Stomach smooth muscle (tissue), 2 donors: Measurements from ENCODE around the gene NDUFA8.

ENCODE experiments used
- H3K27ac ChIP-seq: one replicate; pipeline ENCODE4 v1.7.0; 2013; ENCODE audit warnings: mild to moderate bottlenecking, low read length, inconsistent platforms
- H3K27me3 ChIP-seq, 2 donors: one replicate each; pipeline ENCODE4 v1.7.0; 2013; ENCODE audit warnings: low read length in 2 of 2; ENCODE audit not compliant: insufficient read depth in 2 of 2, control insufficient read depth in 1 of 2
- H3K36me3 ChIP-seq, 2 donors: one replicate each; pipeline ENCODE4 v1.7.0; 2013; ENCODE audit warnings: low read length in 2 of 2; ENCODE audit not compliant: control insufficient read depth in 2 of 2, insufficient read depth in 2 of 2
- H3K4me1 ChIP-seq: one replicate; pipeline ENCODE4 v1.7.0; 2013; ENCODE audit warnings: low read length; ENCODE audit not compliant: control insufficient read depth, insufficient read depth
- H3K4me3 ChIP-seq, 2 donors: one replicate each; pipeline ENCODE4 v1.7.0; 2013; ENCODE audit warnings: low read length in 2 of 2
- H3K9ac ChIP-seq, 2 donors: one replicate each; pipeline ENCODE4 v1.7.0; 2013; ENCODE audit warnings: low read length in 2 of 2, mild to moderate bottlenecking in 1 of 2
- H3K9me3 ChIP-seq, 2 donors: one replicate each; pipeline ENCODE4 v1.7.0; 2013; ENCODE audit warnings: low read length in 2 of 2; ENCODE audit not compliant: control insufficient read depth in 2 of 2
- donor health status: healthy.
- donor health status: Pancreatic carcinoma.

Gene NDUFA8

DNA sequence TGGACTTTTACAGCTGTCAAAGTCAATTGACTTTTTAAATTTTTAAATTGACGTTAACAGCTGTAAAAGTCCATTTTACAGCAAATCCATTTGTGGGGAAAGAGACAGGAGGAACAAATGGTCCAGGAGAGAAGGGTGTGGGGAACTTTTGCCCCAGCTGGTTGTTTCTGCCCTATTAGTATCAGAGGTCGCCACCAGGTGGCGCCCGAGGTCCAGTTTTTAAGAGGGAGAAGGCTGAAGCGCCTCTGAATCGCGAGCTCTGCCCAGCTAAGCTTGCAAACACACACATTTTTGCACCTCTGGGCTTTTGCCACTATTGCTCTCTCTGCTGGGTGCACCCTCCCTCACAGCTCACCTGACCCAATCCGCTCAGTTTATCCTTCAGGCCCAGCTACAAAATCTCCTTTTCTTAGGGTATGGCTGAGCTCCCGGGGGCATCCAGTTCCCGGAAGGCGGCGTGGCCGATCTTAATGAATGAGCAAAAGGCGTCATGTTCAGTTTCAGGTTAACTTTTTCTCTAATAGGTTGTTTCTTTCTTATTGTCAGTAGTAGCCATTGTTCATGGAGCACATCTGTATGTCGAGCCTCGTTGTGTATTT, 60.2 kb downstream of the NDUFA8 start:
- no peaks in the 10 kb centered on the region for H3K9me3 ChIP-seq
- H3K9ac ChIP-seq = peak overlapping the region in 1 of 2 donors; percentile 19
- H3K27ac ChIP-seq = no peak overlapping the region
- no peaks in the 10 kb centered on the region for H3K27me3 ChIP-seq
- peaks cover 10% of the 10 kb centered on the region for H3K4me1 ChIP-seq
- no peaks in the 10 kb centered on the region for H3K36me3 ChIP-seq
- H3K4me3 ChIP-seq = peak overlapping the region in 1 of 2 donors; percentile 29

DNA sequence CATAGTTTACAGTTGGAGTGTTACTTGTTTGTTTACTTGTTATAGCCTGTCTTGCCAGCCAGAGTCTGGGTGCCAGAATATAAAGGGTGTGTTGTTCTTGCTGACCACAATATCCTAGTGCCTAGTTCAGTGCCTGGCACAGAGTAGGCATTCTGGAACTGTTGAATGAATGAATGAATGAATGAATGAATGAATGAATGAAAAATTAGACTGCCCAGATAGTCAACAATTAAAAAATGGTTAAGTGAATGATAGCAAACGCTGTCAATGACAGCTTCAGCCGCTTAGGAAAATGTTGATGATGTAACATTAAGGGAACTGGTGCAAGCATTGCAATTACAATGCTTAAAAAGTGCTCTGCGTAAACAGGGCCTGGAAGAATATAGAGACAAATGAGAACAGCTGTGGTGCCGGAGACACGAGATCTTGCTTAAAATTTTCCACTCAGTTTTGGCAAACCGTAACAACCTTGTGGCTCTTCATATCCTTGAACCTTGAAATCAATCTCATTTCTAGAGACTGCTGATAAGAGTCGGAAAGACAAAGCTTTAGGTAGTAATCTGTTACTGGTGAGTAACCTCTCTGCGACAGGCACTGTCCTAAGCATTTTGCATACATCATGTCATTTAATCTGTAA, 61.8 kb downstream of the NDUFA8 start:
- Histone ChIP-seq H3K36me3 (no peaks in the 10 kb centered on the region), H3K4me3 (no peak overlapping the region), H3K4me1 (peaks cover 14% of the 10 kb centered on the region), H3K27ac (no peak overlapping the region), H3K9me3 (no peaks in the 10 kb centered on the region), H3K9ac (no peak overlapping the region), H3K27me3 (no peaks in the 10 kb centered on the region)

DNA sequence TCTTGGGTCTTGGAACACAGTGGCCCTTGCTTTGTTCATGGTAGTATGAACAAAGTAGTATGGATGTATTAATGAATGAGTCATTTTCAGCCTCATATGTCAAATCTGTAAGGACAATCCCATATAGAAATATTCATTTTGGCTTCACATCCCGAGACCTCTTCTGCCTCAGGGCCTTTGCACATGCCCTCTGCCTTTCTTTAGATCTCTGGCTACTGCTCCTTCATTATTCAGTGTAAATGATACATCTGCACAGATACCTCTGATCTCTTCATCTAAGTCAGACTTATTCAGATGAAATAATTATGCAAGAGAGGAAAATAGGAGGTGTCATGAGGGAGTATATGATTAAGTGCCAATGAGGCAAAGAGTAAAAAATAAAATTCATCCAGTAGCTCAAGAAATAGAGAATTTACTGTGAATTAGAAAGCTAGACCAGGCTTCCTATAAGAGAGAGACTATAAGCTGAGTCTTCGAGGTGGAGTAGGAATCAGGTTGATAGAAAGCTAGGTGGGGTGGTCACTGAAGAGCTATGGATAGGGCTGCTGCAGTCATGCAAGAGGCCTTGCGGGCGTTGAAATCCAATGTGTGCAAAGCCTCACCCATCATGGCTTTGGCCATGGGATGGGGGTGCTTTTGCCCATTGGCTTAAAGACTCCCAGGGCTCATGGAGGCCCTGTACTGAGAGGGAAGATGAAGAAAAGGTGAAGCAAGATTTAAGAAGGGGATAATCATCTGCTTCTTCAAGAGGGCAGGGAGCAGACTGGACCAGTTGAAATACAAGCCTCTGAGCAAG, 62.8 kb downstream of the NDUFA8 start:
- Histone ChIP-seq H3K27ac (no peak overlapping the region), H3K27me3 (no peaks in the 10 kb centered on the region), H3K4me3 (no peak overlapping the region), H3K9me3 (no peaks in the 10 kb centered on the region), H3K36me3 (no peaks in the 10 kb centered on the region), H3K9ac (no peak overlapping the region), H3K4me1 (peaks cover 21% of the 10 kb centered on the region)

DNA sequence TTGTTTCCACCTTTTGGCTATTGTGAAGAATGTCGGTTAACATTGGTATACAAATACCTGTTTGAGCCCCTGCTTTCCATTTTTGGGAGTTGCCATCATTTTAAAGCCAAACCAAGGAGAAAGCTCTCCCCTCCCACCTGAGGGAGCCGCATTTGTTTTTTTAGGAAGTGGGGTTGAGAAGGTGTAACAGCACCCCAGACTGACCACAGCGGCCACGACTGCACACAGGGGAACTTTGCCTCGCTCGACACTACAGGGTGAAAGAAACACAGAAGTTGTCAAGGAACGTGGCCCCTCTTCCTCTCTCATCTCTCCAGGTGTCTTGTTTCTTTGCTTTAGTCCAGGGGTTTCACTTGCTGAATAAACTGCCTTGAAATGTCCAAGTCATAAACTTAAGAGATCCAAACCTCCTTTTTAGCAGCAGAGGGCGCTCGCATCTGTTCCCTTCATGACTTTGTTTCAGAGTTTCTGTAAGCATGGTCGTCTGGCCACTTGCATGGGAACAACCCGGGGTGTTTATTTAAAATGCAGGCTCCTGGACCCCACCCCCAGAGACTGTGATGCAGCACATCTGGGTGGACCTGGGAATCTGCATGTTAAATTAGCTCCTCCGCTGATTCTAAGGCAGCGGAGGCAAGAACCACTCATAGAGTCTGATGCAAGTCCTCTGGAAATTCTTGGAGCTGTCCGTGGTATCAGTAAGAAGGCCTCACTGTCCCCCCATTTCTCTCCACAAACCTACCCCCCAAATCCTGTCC, 64.4 kb downstream of the NDUFA8 start:
- Histone ChIP-seq H3K27me3 (no peaks in the 10 kb centered on the region), H3K9ac (no peak overlapping the region), H3K9me3 (no peaks in the 10 kb centered on the region), H3K36me3 (no peaks in the 10 kb centered on the region), H3K27ac (no peak overlapping the region), H3K4me3 (no peak overlapping the region), H3K4me1 (peaks cover 32% of the 10 kb centered on the region)
